OCI-LY1 (cell line): Measurements from ENCODE around the gene PNRC1.

Experiments
- CTCF ChIP-seq: fragments of 200-600 bp; sonication (generic), shearing (Covaris generic); IDR thresholded peaks from 2 replicates; pipeline ENCODE4 v1.5.1; 2017; ENCODE audit warnings: mild to moderate bottlenecking, antibody characterized with exemption, low read length, moderate library complexity, mixed read lengths
- EZH2 ChIP-seq: fragments of 200-600 bp; sonication (generic), shearing (Covaris generic); IDR thresholded peaks from 2 replicates; pipeline ENCODE4 v1.8.0; 2017; ENCODE audit warnings: borderline replicate concordance, mixed run types, mild to moderate bottlenecking, antibody characterized with exemption, low read length, moderate library complexity, mixed read lengths

GRCh38 chr6:89037141-89037900 lies 43.2 kb upstream of the PNRC1 start:
- TF ChIP-seq CTCF = no peak
- no peak for TF ChIP-seq EZH2
